GM21529 (cell line): Measurements from ENCODE around the gene PRICKLE3.

ENCODE experiments used
- ATAC-seq: cut with Tn5 transposase; IDR thresholded peaks from one replicate; pipeline ENCODE4 v1.9.1; 2021; ENCODE audit not compliant: unreplicated experiment

Gene PRICKLE3

DNA sequence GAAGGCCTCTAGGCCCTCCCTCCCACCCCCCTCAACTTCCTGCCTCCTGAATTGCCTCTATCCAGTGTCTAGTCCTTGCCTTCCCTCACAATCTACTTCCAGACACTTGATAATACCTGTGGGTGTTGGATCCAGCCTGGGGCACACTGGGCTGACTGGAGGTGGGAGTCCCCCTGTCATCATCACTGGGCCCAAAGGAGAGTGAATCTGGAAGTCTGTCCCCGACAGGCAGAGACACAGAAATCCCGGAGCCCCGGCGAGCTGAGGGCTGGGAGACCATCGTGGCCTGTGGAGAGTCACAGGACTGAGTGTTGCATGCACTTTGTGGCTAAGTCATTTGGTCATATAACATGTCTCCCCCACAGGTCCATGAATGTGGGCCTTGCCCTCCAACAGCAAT lies 22.2 kb upstream of the PRICKLE3 start:
- ATAC-seq, result no peak

GRCh38 chrX:49206543-49206942 lies 20.4 kb upstream of the PRICKLE3 start:
- ATAC-seq, result no peak

GRCh38 chrX:49205443-49205842 lies 19.3 kb upstream of the PRICKLE3 start:
- no peak for ATAC-seq

GRCh38 chrX:49204709-49205108 lies 18.5 kb upstream of the PRICKLE3 start:
- ATAC-seq, result no peak

- no peak for ATAC-seq
Measured at GRCh38 chrX:49204017-49204416, 17.8 kb upstream of the PRICKLE3 start.

GRCh38 chrX:49203536-49203935 lies 17.4 kb upstream of the PRICKLE3 start:
- no peak for ATAC-seq

DNA sequence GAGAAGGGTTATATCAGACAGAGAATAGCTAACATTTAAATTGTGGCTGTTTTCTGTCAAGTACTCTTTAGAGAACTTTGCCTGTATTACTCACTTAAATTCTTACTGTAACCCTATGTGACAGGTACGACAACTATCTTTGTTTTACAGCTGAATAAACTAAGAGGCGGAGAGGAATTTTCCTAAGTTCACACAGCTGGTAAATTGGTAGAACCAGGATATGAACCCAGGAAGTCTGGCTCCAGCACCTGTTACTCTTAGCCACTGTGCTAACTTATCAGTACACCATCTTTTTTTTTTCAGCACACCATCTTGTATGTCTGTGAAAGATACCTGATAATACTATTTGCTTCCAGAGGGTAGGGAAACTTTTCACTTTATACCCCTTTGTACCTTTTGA lies 15.8 kb upstream of the PRICKLE3 start:
- no peak for ATAC-seq

DNA sequence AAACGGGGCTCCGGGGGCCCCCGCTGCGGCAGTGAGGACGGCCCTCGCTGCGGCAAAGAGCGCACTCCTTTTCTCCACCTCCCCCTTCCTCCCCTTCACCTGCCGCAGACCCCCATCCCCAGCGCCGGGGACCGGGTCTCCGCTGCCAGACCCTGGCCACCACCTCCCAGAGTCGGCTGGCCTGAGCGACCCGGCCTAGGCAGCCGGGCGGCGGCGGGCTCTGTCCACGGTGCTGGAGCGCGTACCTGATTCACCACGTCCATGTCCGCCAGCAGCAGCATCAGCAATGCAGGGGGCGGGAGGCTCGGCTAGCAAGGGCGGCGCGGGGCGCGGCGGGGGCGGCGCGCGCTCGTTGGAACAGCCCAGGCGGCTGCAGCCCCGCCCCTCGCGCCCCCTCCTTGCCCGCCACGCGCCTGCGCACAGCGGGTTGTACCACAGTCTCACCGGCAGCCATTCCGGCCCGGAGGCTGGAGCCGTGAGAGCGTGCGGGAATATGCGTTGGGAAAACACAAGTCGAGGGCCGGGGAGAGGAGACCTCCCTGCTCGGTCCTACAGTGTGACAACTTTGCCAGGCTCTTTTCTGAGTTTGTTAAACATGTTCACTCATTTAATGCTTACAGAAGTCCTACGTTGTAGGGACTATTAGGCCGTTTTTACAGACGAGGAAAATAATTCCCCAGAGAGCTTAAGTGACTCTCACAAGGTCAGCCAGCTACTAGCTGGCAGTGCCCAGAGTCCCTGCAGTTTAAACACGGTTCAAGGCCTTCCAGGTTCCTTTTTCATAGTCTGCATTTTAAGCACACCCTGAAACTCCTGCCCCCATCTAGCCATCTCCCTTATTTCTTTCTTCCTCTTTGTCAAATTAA lies 14.0 kb upstream of the PRICKLE3 start, which contains the start of gene SYP:
Gene SYP (minus strand): TSS at position 288 of the 866 bp plus-strand sequence. CDS start 7 bp downstream, at position 281.
- peak; percentile 95 for ATAC-seq

DNA sequence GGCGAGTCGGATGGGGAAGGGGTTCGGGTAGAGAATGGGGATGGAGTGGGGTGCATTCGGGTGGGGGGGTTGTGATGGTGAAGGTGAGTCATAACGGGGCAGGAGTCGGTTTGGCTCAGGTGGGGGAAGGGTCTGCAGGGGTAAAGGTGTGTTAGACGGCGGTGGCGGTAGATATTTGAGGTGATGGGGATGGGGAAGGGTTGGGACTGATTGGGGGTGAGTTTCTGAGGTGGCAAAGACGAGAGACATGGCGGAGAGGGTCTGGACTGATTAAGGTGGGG lies 13.1 kb upstream of the PRICKLE3 start:
- no peak for ATAC-seq

- ATAC-seq, result no peak
Measured at GRCh38 chrX:49198540-49199314, 12.6 kb upstream of the PRICKLE3 start.

- no peak for ATAC-seq
Measured at GRCh38 chrX:49197543-49198087, 11.4 kb upstream of the PRICKLE3 start.

GRCh38 chrX:49193542-49193964 lies 7.4 kb upstream of the PRICKLE3 start:
- ATAC-seq, result no peak

- no peak for ATAC-seq
Measured at GRCh38 chrX:49192722-49193328, 6.7 kb upstream of the PRICKLE3 start.

DNA sequence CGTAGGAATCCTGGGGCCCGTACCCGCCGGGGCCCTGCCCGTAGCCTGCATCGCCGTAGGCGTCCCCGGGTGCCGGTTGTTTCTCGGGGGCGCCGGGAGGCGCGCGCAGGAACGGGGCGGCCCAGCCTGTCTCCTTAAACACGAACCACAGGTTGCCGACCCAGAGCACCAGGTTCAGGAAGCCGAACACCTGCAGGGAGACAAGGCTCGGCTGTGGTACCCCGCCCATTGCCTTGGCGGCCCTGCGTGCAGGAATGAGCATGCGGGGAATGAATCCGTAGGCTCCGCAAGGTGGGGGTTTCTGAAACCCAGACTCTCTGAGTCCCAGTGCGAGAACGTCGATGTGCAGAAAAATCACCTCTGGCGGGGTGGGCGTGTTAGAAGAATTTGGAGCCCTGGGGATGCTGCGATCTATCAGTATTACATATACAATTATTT lies 5.4 kb upstream of the PRICKLE3 start:
- no peak for ATAC-seq

DNA sequence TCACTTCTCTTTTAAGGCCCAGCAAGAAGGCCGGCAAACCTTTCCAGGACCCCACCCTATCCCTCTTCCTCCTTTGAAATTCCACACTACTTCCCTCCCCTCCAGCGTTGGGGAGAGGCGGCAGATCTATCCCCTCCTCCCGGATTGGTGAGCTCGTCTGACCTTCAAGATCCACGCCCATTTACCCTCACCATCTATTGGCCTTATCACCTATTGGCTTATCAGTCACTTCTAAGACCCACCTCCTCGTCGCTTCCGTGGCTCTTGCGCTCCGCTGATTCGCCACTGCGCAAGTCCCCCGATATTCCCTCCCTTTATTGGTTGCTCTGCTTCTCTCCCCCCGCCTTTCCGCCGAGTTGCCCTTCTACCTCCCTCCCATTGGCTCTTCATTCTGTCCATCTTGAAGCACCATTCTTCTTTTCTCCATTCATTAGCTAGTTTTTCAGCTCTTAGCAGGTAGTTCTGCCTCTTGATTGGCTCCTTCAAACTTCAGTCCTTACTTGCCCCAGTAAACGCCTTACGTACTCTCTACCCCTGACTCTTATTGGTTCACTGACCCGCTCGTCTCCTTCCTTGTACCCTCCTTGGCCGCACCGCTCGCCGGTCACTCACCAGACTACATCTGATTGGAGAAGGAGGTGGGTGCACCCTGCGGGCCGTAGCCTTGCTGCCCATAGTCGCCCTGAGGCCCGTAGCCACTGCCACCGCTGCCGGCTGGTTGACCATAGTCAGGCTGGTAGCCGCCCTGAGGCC lies 4.8 kb upstream of the PRICKLE3 start:
- ATAC-seq, result peak; percentile 91

GRCh38 chrX:49189606-49190005 lies 3.4 kb upstream of the PRICKLE3 start:
- no peak for ATAC-seq

- ATAC-seq, result no peak
Measured at GRCh38 chrX:49188468-49189076, 2.4 kb upstream of the PRICKLE3 start.

- no peak for ATAC-seq
Measured at GRCh38 chrX:49187526-49187925, 1.4 kb upstream of the PRICKLE3 start.

DNA sequence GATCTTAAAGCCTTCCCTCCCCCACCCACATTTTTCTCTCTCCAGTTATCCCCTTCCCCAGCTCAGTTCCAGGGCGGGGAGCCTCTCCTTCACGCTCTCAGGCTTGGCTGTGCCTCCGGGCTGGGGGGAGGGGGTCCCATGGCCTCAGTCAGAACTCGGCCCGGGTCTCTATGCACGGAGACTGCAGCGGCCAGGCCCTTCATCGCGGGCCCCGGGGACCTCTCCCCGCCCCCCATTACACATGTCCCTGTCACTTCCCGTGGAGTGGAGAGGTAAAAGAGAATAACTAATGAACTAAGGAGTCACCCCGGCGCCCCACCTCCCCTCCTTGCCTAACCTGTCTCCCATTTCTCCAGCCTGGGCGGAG lies 838 bp upstream of the PRICKLE3 start:
- ATAC-seq, result no peak
